NCI-H1436 treated with DMSO at 0.1 percent for 48 hours (cell line): ENCODE measurements around the gene SEBOX.

Source experiments
- DNase-seq: peaks from one replicate; lab custom pipeline; 2025; lab: John Stamatoyannopoulos, UW

The SEBOX gene, protein sequence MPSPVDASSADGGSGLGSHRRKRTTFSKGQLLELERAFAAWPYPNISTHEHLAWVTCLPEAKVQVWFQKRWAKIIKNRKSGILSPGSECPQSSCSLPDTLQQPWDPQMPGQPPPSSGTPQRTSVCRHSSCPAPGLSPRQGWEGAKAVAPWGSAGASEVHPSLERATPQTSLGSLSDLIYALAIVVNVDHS

DNA sequence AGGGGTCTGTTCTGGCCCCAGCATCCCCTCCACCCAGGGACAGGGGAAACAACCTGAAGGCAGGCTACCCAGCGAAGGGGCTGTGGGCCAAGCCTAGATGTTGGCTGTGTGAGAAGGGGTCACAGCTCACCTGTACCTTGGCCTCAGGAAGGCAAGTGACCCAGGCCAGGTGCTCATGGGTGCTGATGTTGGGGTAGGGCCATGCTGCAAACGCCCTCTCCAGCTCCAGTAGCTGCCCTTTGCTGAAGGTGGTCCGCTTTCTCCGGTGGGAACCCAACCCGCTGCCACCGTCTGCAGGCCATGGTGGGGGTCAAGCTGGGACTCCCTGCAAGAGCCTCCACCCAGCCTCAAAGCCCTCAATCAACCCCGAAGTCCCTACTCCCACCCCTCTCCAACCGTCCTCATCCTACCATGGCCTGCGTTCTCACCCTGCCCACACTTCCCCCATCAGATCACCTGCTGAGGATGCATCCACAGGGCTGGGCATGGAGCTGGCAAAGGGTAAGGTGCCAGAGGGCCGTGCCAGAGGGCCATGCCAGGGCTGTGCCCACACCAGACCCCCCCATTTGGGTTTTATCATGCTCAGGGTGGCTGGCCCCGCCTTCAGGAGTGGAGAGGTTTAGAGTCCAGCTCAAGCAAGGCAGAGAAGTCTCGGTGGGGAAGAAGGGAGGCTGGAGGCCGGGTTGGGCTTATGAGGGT is at the start of gene SEBOX:
TSS of gene SEBOX (minus strand) at position 535 of the 699 bp plus-strand sequence. CDS start at position 487, 48 bp downstream.
- DNase-seq = no peak

GRCh38 chr17:28413804-28414203 is 48.8 kb upstream of the SEBOX start:
- DNase-seq = no peak

GRCh38 chr17:28412099-28412498 is 47.1 kb upstream of the SEBOX start:
- no peak for DNase-seq

GRCh38 chr17:28407974-28408306 is 42.9 kb upstream of the SEBOX start:
- no peak for DNase-seq

DNA sequence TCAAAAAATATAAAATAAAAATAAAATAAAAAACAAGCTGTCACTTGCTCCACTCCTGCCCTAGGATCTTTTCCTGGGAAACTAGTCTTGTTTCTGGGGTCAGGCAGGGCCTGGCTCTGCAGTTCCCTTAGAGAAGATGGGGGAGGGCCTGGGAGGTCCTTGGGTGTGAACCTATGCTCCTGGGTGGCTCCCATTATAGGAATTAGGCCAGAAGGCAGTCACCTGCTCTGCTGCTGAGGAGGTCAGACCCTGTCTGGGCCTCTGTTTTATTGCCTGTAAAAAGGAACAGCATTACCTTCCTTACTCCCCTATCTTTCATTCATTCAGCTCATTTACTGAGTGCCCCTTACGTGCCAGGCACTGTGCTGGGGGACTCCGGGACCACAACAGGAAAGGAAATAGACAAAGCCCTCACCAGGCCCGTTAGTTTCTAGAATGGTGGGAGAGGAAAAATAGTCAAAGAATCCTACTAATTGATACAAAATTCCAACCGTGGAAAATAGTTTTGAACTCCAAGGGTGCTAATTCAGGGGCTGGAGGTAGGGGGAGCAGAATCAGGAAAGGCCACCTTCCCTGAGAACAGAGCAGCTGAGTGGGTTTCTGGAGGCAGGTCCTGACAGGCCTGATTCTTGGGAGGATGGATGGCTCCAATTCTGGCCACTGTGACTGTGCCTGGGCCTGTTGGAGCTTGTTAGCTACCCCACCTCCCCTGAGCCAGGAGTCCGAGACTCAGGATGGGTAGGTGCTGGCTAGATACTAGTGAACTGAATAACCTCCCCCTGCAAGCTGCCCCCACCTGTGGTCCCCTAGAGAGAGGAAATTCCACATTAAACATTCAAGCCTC is 42.4 kb upstream of the SEBOX start:
- no peak for DNase-seq

GRCh38 chr17:28406473-28406814 is 41.4 kb upstream of the SEBOX start:
- DNase-seq = no peak

DNA sequence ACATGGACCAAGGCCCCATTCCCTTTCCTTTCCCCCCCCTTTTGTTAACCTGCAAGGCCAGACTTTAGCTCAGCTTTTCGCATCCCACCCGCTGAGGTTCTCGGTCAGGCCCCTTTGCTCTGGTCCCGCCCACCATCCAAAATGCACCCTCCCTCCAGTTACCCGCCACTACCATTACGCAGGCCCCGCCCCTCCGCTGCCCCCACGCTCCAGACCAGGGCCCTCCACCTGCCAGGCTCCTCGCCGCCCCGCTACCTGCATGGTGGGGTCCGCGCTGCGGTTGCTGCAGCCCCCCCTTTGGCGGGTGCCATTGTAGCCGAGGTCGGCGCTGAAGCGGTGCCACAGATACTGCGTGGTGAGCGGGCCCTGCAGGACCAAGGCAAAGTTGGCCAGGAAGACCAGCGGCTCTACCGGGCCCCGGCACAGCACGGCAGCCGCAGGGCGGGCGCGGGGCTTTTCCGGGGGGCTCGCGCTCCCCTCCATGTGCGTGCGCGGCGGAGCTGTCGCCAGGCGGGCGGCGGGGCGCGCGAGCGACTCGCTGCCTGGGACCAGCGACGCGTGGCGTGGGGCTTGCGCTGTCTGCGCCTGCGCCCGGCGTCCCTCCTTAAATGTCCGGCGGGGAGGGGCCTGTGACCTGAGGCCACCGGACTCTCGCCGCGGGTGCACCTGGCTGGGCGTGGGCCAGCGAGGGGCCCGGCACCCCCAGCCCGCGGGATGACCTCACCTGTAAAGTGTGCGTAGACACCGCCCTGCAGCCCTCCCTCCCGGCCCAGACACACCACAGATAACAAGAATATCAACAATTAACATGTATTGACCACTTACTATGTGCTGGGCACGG is 40.9 kb upstream of the SEBOX start, which contains the start of gene SLC46A1:
TSS of gene SLC46A1 (minus strand) at position 581 of the 841 bp plus-strand sequence. CDS start at position 483, 98 bp downstream.
- DNase-seq = no peak

- DNase-seq = no peak
Measured at GRCh38 chr17:28404812-28405570, 40.0 kb upstream of the SEBOX start.

GRCh38 chr17:28404461-28404811 is 39.4 kb upstream of the SEBOX start:
- no peak for DNase-seq

GRCh38 chr17:28404007-28404406 is 39.0 kb upstream of the SEBOX start:
- no peak for DNase-seq

DNA sequence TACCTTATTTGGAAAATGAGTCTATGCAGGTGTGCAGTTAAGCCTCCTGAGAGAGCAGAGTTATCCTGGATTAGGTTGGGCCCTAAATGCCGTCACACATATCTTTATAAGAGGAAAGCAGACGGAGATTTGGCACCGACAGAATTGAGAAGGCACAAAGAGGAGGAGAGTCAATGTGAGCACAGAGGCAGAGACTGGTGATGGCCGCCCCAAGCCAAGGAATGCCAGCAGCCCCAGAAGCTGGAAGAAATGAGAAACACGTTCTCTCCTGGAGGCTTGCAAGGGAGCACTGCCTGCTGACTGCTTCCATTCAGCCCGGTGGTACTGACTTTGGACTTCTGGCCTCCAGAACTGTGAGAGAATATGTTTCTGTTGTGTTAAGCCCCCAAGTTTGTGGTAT is 37.8 kb upstream of the SEBOX start:
- DNase-seq = no peak

DNA sequence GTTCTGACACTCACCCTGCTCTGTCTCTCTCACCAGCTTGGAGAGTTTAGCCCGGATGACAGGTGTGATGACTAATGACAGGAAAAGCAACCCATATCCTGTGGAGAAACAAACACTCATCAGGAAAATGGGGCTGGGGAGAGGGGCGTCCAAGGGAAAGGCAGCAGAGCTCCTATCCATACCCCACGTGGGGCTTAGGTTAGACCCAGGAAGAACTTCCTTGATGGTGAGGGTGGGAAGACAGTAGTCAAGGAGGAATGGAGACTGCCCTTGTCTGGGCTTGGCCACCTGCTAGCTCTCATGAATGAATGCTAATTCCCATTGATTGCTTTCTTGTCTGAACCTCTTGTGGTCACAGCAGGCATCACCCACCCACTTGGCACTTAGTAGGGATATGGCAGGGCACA is 37.2 kb upstream of the SEBOX start:
- no peak for DNase-seq

DNA sequence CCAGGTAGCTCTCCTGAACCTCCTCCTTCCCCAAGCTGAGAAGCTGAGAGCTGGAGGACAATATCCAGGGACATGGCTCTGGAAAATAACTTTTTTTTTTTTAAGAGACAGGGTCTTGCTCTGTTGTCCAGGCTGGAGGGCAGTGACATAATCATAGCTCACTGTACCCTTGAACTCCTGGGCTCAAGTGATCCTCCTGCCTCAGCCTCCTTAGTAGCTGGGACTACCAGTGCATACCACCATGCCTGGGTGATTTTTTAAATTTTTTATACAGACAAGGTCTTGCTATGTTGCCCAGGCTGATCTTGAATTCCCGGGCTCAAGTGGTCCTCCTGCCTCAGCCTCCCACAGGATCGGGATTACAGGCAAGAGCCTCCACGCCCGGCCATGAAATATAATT is 34.8 kb upstream of the SEBOX start:
- DNase-seq = no peak

DNA sequence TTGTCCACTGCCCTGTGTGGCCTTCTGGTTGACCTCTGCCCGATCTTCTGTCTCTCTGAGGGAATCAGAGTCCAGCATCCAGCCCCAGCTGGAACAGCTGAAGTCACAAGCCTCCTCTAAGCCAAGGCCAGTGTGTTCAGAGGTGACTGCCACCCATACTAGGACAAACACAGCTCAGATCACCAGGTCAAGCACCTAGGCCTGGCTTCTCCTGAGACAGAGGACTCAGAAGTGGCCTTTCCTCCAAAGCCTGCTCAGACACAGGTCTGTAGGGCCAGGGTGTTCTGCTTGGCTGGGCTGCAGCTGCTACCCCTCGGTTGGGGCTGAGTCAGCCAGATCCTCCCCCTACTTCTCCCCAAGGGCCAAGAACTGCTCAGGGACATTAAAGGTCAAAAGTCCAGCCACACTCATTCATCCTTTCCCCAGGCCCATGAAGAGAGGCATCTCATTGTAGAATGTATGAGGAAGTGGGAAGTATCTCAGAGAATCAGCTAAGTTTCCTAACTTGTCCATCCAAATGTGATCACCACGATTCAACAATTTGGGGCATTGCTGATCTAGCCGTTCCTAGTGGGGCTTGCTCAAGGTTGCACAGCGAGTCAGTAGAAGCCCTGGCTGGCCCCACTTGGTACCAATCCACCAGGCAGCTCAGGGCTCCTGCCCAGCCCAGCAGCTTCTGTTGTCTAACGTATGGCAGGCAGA is 33.4 kb upstream of the SEBOX start:
- no peak for DNase-seq

DNA sequence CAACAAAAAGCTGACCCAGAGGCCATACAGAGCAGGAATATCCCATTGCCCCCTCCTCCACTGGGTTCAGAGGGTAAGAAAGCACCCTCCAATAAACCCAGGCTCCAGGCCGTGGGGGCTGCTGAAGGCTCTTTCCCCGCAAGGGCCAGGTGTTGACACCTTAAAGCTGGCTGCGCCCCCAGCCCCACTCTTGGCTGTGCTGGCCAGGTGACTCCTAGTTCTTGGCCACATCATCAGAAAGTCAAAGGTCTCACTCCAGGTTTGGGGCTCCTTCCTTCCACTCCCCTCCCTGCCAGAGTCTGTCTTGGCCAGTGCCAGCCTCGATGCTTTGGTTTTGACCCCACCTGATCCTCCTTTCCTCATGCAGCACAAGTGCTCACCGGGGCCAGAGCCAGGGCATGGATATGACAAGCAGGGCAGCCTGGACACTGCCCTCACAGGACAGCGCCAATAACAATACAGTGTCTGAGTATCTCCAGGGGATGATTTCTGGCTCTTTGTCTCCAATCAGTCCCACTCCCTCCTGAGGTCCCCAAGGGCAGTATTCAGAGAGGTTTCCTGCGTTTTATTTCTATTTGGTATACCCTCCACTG is 32.8 kb upstream of the SEBOX start:
- DNase-seq = no peak

DNA sequence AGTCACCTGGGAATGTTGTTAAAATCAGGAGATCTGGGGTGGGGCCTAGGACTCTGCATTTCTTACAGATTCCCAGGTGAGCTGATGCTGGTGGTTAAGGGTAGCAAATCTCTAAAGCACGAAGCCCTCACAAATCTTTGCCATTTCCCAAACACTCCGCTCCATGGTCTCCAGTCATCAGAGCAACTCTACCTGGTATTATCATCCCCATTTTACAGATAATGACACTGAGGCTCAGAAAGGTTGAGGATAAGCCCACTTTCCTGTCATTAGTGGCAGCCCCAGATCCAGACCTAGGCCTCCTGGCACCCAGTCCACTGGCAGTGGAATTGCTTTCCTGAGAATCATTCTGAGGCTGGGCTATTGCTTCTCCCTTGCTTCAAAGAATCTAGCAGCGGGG is 32.3 kb upstream of the SEBOX start:
- no peak for DNase-seq

DNA sequence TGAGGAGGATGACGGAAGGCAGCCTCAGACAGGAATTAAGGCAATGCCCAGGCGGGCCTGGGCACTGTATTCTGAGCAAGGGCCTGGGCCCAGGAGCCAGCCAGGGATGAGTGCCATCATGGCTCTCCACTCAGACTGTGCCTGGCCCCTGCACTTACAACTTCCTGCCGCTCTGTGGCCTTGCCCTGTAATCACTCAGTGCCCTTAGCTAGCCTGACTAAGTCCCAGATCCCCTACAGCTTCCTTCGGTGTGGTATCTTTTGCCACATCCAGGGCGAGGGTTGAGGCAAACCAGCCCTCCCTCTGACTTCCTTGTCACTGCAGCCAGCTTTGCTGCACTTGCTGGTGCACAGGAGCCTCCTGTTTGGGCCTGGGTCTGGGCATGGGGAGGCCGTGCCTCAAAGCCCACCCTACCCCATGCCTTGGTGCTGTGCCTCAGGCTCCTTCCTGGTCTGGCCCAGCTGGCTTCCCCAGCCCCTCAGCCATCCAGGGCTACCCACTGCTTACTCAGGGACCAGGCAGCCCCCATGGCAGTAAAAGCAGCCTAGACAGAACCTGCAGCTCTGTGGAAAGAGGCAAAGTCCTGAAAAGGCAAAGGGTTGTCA is 31.7 kb upstream of the SEBOX start:
- no peak for DNase-seq

GRCh38 chr17:28395968-28396367 is 31.0 kb upstream of the SEBOX start:
- DNase-seq = no peak

- DNase-seq = no peak
Measured at GRCh38 chr17:28395426-28395825, 30.4 kb upstream of the SEBOX start.
